HEK293T (cell line): Measurements from ENCODE around the gene COL4A6.

Experiments
- CTCF ChIA-PET: fragments of 350-600 bp; formaldehyde crosslinking; extraction: SDS; loops from one replicate; lab custom pipeline; 2021; ENCODE audit warnings: antibody characterized with exemption, inconsistent platforms; lab: Yijun Ruan, JAX
- POLR2A ChIA-PET: fragments of 350-600 bp; formaldehyde crosslinking; extraction: SDS; loops from one replicate; lab custom pipeline; 2020; ENCODE audit warnings: antibody characterized with exemption, inconsistent platforms; lab: Yijun Ruan, JAX
- DNase-seq: peaks from one replicate; pipeline ENCODE4 v3.0.0; 2012; ENCODE audit warnings: mixed read lengths; ENCODE audit errors: extremely low spot score
- ARNT ChIP-seq: fragments of 450-650 bp; IDR thresholded peaks from 2 replicates; pipeline ENCODE4 v1.6.1; 2017; ENCODE audit warnings: mild to moderate bottlenecking
- BHLHE40 ChIP-seq: fragments of 450-650 bp; IDR thresholded peaks from 2 replicates; pipeline ENCODE4 v1.6.1; 2016; ENCODE audit warnings: mild to moderate bottlenecking, moderate library complexity, borderline replicate concordance
- CTBP1 ChIP-seq: fragments of 450-650 bp; IDR thresholded peaks from 2 replicates; pipeline ENCODE4 v1.6.1; 2016; ENCODE audit warnings: borderline replicate concordance
- ELF4 ChIP-seq: fragments of 450-650 bp; IDR thresholded peaks from 2 replicates; pipeline ENCODE4 v1.6.1; 2017; ENCODE audit warnings: antibody characterized with exemption
- FOXA1 ChIP-seq: fragments of 450-650 bp; IDR thresholded peaks from 2 replicates; pipeline ENCODE4 v1.6.1; 2016; ENCODE audit warnings: mild to moderate bottlenecking
- FOXK2 ChIP-seq: fragments of 450-650 bp; IDR thresholded peaks from 2 replicates; pipeline ENCODE4 v1.6.1; 2016; ENCODE audit warnings: mild to moderate bottlenecking
- FOXM1 ChIP-seq: fragments of 450-650 bp; IDR thresholded peaks from 2 replicates; pipeline ENCODE4 v1.6.1; 2017; ENCODE audit warnings: mild to moderate bottlenecking, borderline replicate concordance
- HDGF ChIP-seq: fragments of 450-650 bp; IDR thresholded peaks from 2 replicates; pipeline ENCODE4 v1.6.1; 2017; ENCODE audit warnings: antibody characterized with exemption, borderline replicate concordance
- L3MBTL2 ChIP-seq: fragments of 450-650 bp; conservative IDR thresholded peaks from 2 replicates; pipeline ENCODE4 v1.6.1; 2016; ENCODE audit warnings: mild to moderate bottlenecking
- LEF1 ChIP-seq: fragments of 450-650 bp; IDR thresholded peaks from 2 replicates; pipeline ENCODE4 v1.6.1; 2017; ENCODE audit warnings: mild to moderate bottlenecking, borderline replicate concordance
- NFRKB ChIP-seq: fragments of 450-650 bp; IDR thresholded peaks from 2 replicates; pipeline ENCODE4 v1.6.1; 2016; ENCODE audit warnings: mild to moderate bottlenecking, moderate library complexity
- PKNOX1 ChIP-seq: fragments of 450-650 bp; IDR thresholded peaks from 2 replicates; pipeline ENCODE4 v1.6.1; 2016
- SP1 ChIP-seq: fragments of 450-650 bp; IDR thresholded peaks from 2 replicates; pipeline ENCODE4 v1.6.1; 2017
- SUZ12 ChIP-seq: fragments of 450-650 bp; IDR thresholded peaks from 2 replicates; pipeline ENCODE4 v1.6.1; 2016; ENCODE audit warnings: mild to moderate bottlenecking
- TARDBP ChIP-seq: fragments of 450-650 bp; IDR thresholded peaks from 2 replicates; pipeline ENCODE4 v1.6.1; 2016
- ZNF384 ChIP-seq: fragments of 450-650 bp; IDR thresholded peaks from 2 replicates; pipeline ENCODE4 v1.6.1; 2016

Gene COL4A6

DNA sequence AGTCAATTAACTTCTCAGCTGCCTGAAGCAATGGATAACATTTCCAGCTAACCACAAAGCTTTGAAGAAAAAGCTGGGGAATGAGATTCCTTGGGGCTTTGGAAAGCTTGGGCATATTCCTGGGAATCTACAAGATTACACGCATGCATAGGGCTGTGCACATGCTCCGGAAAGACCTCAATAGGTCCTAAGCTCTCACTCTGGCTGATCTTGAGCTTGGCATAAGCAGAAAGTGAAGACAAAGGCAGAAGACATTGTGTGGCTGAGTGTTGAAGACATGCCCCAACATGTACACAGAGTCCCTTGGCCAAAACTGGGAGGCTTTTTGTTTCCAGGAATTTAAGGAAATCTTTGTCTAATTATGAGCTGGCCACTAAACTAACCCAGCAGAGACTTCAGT lies 315.5 kb downstream of the COL4A6 start:
- POLR2A ChIA-PET: interaction anchor here (0.7 kb wide), 1 partner anchor 32 kb away, joined by 3 read pairs; the partner anchor contains the start of genes ATG4A and PSMD10

GRCh38 chrX:108121291-108121690 lies 316.9 kb downstream of the COL4A6 start:
- CTCF ChIA-PET: no interaction called here
- POLR2A ChIA-PET: no interaction called here
- no peak for DNase-seq
- TF ChIP-seq LEF1: no peak
- no peak for TF ChIP-seq TARDBP
- TF ChIP-seq PKNOX1: no peak
- TF ChIP-seq FOXA1: no peak
- no peak for TF ChIP-seq ELF4
- TF ChIP-seq FOXK2: no peak
- no peak for TF ChIP-seq CTBP1

More for the DNA sequence above, 315.5 kb downstream of the COL4A6 start:
- TF ChIP-seq L3MBTL2: no peak
- TF ChIP-seq SUZ12: no peak
- no peak for TF ChIP-seq NFRKB
- no peak for TF ChIP-seq FOXA1
- TF ChIP-seq TARDBP: no peak
- no peak for TF ChIP-seq SP1
- no peak for TF ChIP-seq PKNOX1
- no peak for TF ChIP-seq BHLHE40
- no peak for DNase-seq
- CTCF ChIA-PET: interaction anchor here (0.8 to 1.1 kb wide), 2 partner anchors 9 to 31 kb away, joined by 3 to 4 read pairs; partner anchors contain the start of gene ATG4A

- TF ChIP-seq PKNOX1 (no peak), ARNT (no peak), HDGF (no peak), NFRKB (no peak), ELF4 (no peak), LEF1 (no peak), ZNF384 (no peak), FOXK2 (no peak), FOXA1 (no peak), FOXM1 (no peak)
- POLR2A ChIA-PET: no interaction called here
- DNase-seq: no peak
- CTCF ChIA-PET: interaction anchor here (1.0 kb wide), 1 partner anchor 21 kb away, joined by 4 read pairs; no protein-coding TSS in a partner anchor
These were observed 320.2 kb downstream of the COL4A6 start for GRCh38 chrX:108117988-108118387.

DNA sequence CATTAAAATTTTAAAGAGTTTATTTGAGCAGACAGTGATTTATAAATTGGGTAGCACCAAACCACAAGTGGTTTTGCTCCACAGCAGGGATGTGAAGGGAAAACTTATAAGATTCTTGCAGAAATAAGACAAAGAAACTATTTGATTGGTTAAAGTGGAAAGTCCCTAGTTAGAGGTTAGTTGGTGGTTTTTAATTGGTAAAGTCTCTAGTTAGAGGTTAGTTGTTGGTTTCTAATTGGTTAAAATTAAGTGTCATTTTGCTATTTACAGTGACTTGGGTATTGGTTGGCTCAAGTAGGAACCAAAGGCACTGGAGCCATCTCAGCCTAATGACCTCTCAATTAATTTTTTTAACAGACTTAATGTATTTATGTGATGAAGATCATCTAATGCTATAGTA lies 323.7 kb downstream of the COL4A6 start:
- TF ChIP-seq CTBP1 (no peak), L3MBTL2 (no peak), PKNOX1 (no peak), ELF4 (no peak), HDGF (no peak), FOXA1 (no peak), ZNF384 (no peak), FOXK2 (no peak), ARNT (no peak), SUZ12 (no peak), BHLHE40 (no peak), NFRKB (no peak), LEF1 (no peak), TARDBP (no peak), SP1 (no peak), FOXM1 (no peak)
- no peak for DNase-seq
- CTCF ChIA-PET: interaction anchor here (1.0 kb wide), 1 partner anchor 8 kb away, joined by 4 read pairs; no protein-coding TSS in a partner anchor
- POLR2A ChIA-PET: no interaction called here
